ENCODE results near the gene GOLGA7B. TPM values are rescaled to one million over a fixed set of nuclear protein-coding genes. Genes with fewer than 3 reads are reported as not detected.

GOLGA7B gene
- total and polyA plus RNA-seq, 2 donors (not counting 3 experiments of a cell fraction or from before 2014, with no cell fraction given), result 0.03 TPM; not detected in 1

DNA sequence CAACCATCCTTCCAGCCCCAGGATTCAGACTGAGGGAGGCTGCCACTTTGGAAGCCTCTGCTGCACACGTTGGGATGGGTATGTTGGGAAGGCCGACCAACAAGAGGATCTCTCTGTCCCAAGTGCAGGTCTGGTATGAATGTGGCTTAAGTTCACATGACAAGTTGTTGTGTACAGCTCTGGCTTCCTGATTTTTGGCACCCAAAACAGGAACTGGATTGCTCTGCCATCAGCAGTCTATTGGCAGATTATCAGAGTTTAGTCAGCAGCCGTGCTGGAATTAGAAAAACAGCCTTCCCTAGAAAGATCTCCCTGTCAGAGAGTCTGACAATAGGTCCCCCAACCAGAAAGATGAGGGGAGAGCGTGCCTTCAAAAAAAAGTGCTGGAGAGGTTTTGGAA, 66.9 kb downstream of the GOLGA7B start:
- intact Hi-C loops (cut with micrococcal nuclease), result loop anchor here (10.0 kb wide), 1 partner anchor 748 kb away; no protein-coding TSS in a partner anchor
- Histone ChIP-seq H3K4me1 (ENCODE audit: control insufficient read depth, extremely low read depth, insufficient read depth, low read length) (no peaks in the 10 kb centered on the region), H2AFZ (ENCODE audit: low read depth, low read length) (no peak overlapping the region), H3K9ac (replicated peaks; ENCODE audit: extremely low read depth, insufficient read depth, low read length) (no peak overlapping the region), H3K9me3 (replicated peaks; ENCODE audit: control insufficient read depth, insufficient read depth, low read length) (no peaks in the 10 kb centered on the region), H3K9me1 (replicated peaks; ENCODE audit: control insufficient read depth, extremely low read depth, insufficient read depth, low read length) (no peaks in the 10 kb centered on the region), H3K4me2 (ENCODE audit: insufficient read depth, low read length) (no peak overlapping the region), H3K4me3 (replicated peaks in 1 of 3; ENCODE audit: insufficient read depth in 1 of 3, low read depth in 1 of 3, low read length in 3 of 3) (no peak overlapping the region), H3K27ac (ENCODE audit: insufficient read depth, low read depth, low read length) (no peak overlapping the region), H3K36me3 (ENCODE audit: control insufficient read depth in 2 of 2, extremely low read depth in 1 of 2, insufficient read depth in 2 of 2, low read length in 2 of 2) (no peaks in the 10 kb centered on the region), H3K27me3 (ENCODE audit: control insufficient read depth in 2 of 2, insufficient read depth in 2 of 2, low read length in 2 of 2) (no peaks in the 10 kb centered on the region), H3K79me2 (ENCODE audit: control insufficient read depth, insufficient read depth, low read length) (no peaks in the 10 kb centered on the region), H4K20me1 (replicated peaks; ENCODE audit: control insufficient read depth, extremely low read depth, insufficient read depth, low read length) (no peaks in the 10 kb centered on the region)
- no peak for TF ChIP-seq POLR2AphosphoS5 (IDR thresholded peaks at IDR 0.05; ENCODE audit: insufficient read depth, low read depth, low read length)
- TF ChIP-seq POLR2A (IDR thresholded peaks at IDR 0.05; ENCODE audit: low read depth, low read length), result no peak
- TF ChIP-seq JUN (IDR thresholded peaks at IDR 0.05; ENCODE audit: borderline replicate concordance, insufficient read depth, insufficient read length, low read depth), result no peak
- no peak for TF ChIP-seq EZH2 (IDR thresholded peaks at IDR 0.05; ENCODE audit: borderline replicate concordance, low read depth, low read length, severe bottlenecking)
- TF ChIP-seq GATA2 (IDR thresholded peaks at IDR 0.05; ENCODE audit: insufficient read depth, insufficient read length, low read depth, low read length), result no peak
- DNase-seq (ENCODE audit: low read depth, low spot score), result no peak
- no TSS peak for BruUV-seq (replicated peaks)
- ChIA-PET CTCF (interaction anchor here (0.7 to 10.9 kb wide), 5 partner anchors 11 to 1330 kb away, joined by 3 to 540 read pairs (median 4); no protein-coding TSS in a partner anchor), POLR2A (no interaction called here)
- FAIRE-seq, result no peak
- dilution Hi-C loops (cut with MboI; ENCODE audit: extremely low pct_ligation_motif_present, low sequenced_read_pairs), result no loop called here

DNA sequence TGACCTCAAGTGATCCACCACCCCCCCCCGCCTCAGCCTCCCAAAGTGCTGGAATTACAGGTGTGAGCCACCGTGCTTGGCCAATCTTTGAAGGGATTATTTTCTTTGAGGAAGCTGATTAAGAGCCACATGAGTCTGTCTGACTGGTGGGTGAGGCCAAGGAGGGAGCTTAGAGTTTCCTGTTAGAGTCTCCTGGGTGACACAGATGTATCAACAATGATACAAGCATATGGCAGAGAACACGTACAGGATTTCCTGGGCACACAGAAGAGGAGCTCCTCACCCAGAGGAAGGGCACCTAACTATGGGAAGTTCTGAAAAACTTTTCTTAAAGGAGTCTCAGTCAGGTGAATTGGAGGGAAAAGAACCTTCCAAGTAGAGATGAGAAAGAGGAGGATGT, 69.4 kb downstream of the GOLGA7B start:
- no peak overlapping the region for H3K4me2 ChIP-seq (ENCODE audit: insufficient read depth, low read length)
- H3K9me3 ChIP-seq (replicated peaks; ENCODE audit: control insufficient read depth, insufficient read depth, low read length), result no peaks in the 10 kb centered on the region
- TF ChIP-seq POLR2AphosphoS5 (IDR thresholded peaks at IDR 0.05; ENCODE audit: insufficient read depth, low read depth, low read length), result no peak
- no peak for TF ChIP-seq EZH2 (IDR thresholded peaks at IDR 0.05; ENCODE audit: borderline replicate concordance, low read depth, low read length, severe bottlenecking)
- TF ChIP-seq FOS (IDR thresholded peaks at IDR 0.05; ENCODE audit: borderline replicate concordance, insufficient read depth, low read length), result no peak
- TF ChIP-seq GATA2 (IDR thresholded peaks at IDR 0.05; ENCODE audit: insufficient read depth, insufficient read length, low read depth, low read length), result no peak
- TF ChIP-seq, protein P1, sequence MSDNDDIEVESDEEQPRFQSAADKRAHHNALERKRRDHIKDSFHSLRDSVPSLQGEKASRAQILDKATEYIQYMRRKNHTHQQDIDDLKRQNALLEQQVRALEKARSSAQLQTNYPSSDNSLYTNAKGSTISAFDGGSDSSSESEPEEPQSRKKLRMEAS (IDR thresholded peaks at IDR 0.05; ENCODE audit: insufficient read depth, insufficient read length), result no peak
- TF ChIP-seq, protein P2, sequence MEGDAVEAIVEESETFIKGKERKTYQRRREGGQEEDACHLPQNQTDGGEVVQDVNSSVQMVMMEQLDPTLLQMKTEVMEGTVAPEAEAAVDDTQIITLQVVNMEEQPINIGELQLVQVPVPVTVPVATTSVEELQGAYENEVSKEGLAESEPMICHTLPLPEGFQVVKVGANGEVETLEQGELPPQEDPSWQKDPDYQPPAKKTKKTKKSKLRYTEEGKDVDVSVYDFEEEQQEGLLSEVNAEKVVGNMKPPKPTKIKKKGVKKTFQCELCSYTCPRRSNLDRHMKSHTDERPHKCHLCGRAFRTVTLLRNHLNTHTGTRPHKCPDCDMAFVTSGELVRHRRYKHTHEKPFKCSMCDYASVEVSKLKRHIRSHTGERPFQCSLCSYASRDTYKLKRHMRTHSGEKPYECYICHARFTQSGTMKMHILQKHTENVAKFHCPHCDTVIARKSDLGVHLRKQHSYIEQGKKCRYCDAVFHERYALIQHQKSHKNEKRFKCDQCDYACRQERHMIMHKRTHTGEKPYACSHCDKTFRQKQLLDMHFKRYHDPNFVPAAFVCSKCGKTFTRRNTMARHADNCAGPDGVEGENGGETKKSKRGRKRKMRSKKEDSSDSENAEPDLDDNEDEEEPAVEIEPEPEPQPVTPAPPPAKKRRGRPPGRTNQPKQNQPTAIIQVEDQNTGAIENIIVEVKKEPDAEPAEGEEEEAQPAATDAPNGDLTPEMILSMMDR (IDR thresholded peaks at IDR 0.05; ENCODE audit: extremely low read depth in 1 of 2, insufficient read depth in 1 of 2, low read depth in 1 of 2, low read length in 2 of 2), result no peak
- no peak for TF ChIP-seq MYC (IDR thresholded peaks at IDR 0.05; ENCODE audit: low read depth, low read length)
- no peak for TF ChIP-seq POLR2A (IDR thresholded peaks at IDR 0.05; ENCODE audit: low read depth, low read length)
- no peak for TF ChIP-seq JUN (IDR thresholded peaks at IDR 0.05; ENCODE audit: borderline replicate concordance, insufficient read depth, insufficient read length, low read depth)
- no peaks in the 10 kb centered on the region for H3K4me1 ChIP-seq (ENCODE audit: control insufficient read depth, extremely low read depth, insufficient read depth, low read length)
- no peaks in the 10 kb centered on the region for H3K27me3 ChIP-seq (ENCODE audit: control insufficient read depth in 2 of 2, insufficient read depth in 2 of 2, low read length in 2 of 2)
- H2AFZ ChIP-seq (ENCODE audit: low read depth, low read length), result no peak overlapping the region
- intact Hi-C loops (cut with micrococcal nuclease) (loop anchor here (10.0 kb wide), 1 partner anchor 746 kb away; no protein-coding TSS in a partner anchor), dilution Hi-C loops (cut with MboI; ENCODE audit: extremely low pct_ligation_motif_present, low sequenced_read_pairs) (no loop called here)
- H3K36me3 ChIP-seq (ENCODE audit: control insufficient read depth in 2 of 2, extremely low read depth in 1 of 2, insufficient read depth in 2 of 2, low read length in 2 of 2), result no peaks in the 10 kb centered on the region
- no peaks in the 10 kb centered on the region for H3K79me2 ChIP-seq (ENCODE audit: control insufficient read depth, insufficient read depth, low read length)
- no peak overlapping the region for H3K4me3 ChIP-seq (replicated peaks in 1 of 3; ENCODE audit: insufficient read depth in 1 of 3, low read depth in 1 of 3, low read length in 3 of 3)
- H4K20me1 ChIP-seq (replicated peaks; ENCODE audit: control insufficient read depth, extremely low read depth, insufficient read depth, low read length), result no peaks in the 10 kb centered on the region
- no TSS peak for BruUV-seq (replicated peaks)
- H3K9ac ChIP-seq (replicated peaks; ENCODE audit: extremely low read depth, insufficient read depth, low read length), result no peak overlapping the region
- FAIRE-seq (no peak), DNase-seq (ENCODE audit: low read depth, low spot score) (no peak)
- H3K27ac ChIP-seq (ENCODE audit: insufficient read depth, low read depth, low read length), result no peak overlapping the region
- ChIA-PET CTCF (interaction anchor here (1.5 to 10.9 kb wide), 2 partner anchors 109 to 125 kb away, joined by 6 to 540 read pairs; no protein-coding TSS in a partner anchor), POLR2A (no interaction called here)
- no peaks in the 10 kb centered on the region for H3K9me1 ChIP-seq (replicated peaks; ENCODE audit: control insufficient read depth, extremely low read depth, insufficient read depth, low read length)
